ENCODE measurements around the gene SULT1E1.

DNA sequence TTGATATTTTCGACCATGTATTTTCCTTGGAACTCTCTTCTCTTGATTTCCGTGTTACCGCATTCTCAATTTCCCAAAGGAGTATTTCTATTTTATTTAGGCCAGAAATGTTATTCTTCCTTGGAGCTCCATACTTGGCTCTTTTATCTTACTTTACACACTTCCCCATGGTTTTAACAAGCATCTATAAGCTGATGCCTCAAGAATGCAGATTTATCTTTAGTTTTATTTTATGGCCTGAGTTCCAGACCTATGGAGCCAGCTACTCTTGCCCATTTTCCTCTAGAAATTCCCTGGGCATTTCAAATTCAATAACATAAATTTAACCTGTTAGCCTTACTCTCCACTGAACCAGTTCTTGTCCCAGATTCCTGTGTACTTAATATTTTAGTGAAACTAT lies 43.7 kb downstream of the SULT1E1 start:
- TF ChIP-seq, protein P1, sequence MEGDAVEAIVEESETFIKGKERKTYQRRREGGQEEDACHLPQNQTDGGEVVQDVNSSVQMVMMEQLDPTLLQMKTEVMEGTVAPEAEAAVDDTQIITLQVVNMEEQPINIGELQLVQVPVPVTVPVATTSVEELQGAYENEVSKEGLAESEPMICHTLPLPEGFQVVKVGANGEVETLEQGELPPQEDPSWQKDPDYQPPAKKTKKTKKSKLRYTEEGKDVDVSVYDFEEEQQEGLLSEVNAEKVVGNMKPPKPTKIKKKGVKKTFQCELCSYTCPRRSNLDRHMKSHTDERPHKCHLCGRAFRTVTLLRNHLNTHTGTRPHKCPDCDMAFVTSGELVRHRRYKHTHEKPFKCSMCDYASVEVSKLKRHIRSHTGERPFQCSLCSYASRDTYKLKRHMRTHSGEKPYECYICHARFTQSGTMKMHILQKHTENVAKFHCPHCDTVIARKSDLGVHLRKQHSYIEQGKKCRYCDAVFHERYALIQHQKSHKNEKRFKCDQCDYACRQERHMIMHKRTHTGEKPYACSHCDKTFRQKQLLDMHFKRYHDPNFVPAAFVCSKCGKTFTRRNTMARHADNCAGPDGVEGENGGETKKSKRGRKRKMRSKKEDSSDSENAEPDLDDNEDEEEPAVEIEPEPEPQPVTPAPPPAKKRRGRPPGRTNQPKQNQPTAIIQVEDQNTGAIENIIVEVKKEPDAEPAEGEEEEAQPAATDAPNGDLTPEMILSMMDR (IDR thresholded peaks at IDR 0.05; ENCODE audit: low read depth, low read length), result no peak
- TF ChIP-seq MYC (IDR thresholded peaks at IDR 0.05; ENCODE audit: low read depth, low read length) (no peak), POLR2A (IDR thresholded peaks at IDR 0.05; ENCODE audit: extremely low read depth, insufficient read length) (no peak)
